OCI-LY7 (cell line): ENCODE data around the gene KCTD19. TPM values are rescaled to one million over a fixed set of nuclear protein-coding genes. Genes with fewer than 3 reads are reported as not detected.

ENCODE experiments used
- BruUV-seq: library from RNA; stranded (reverse); fragments of 400-500 nt; replicated peaks from 2 replicates; lab custom pipeline; 2021; lab: Mats Ljungman, UMichigan
- CTCF ChIA-PET: fragments of 300-600 bp; sonication (Branson Sonifier 250); formaldehyde crosslinking; loops from one replicate; lab custom pipeline; 2022; ENCODE audit warnings: antibody characterized with exemption; ENCODE audit not compliant: unreplicated experiment; lab: Charles Lee
- POLR2A ChIA-PET: fragments of 300-600 bp; sonication (Branson Sonifier 250); formaldehyde crosslinking; loops from one replicate; lab custom pipeline; 2022; ENCODE audit warnings: antibody characterized with exemption; lab: Charles Lee
- DNase-seq: peaks from one replicate; pipeline ENCODE4 v3.0.0-alpha.2; 2015; ENCODE audit warnings: low spot score
- H2AFZ ChIP-seq: fragments of 200-600 bp; sonication (generic), shearing (Covaris generic); 2 replicates; pipeline ENCODE4 v1.6.1; 2014; ENCODE audit warnings: mild to moderate bottlenecking, antibody characterized with exemption, low read length, moderate library complexity
- H3K27ac ChIP-seq: fragments of 200-600 bp; sonication (generic); 2 replicates; pipeline ENCODE4 v1.5.1; 2014; ENCODE audit warnings: mixed run types, low read depth, mild to moderate bottlenecking, moderate library complexity, low read length, inconsistent platforms; ENCODE audit not compliant: poor library complexity, severe bottlenecking
- H3K36me3 ChIP-seq: fragments of 200-600 bp; sonication (generic); 2 replicates; pipeline ENCODE4 v1.6.1; 2014; ENCODE audit warnings: mild to moderate bottlenecking, antibody characterized with exemption, low read length, moderate library complexity, mixed read lengths; ENCODE audit not compliant: insufficient read depth
- H3K4me1 ChIP-seq: fragments of 200-600 bp; sonication (generic); 2 replicates; pipeline ENCODE4 v1.5.1; 2014; ENCODE audit warnings: mild to moderate bottlenecking, low read length; ENCODE audit not compliant: insufficient read depth, poor library complexity, severe bottlenecking
- H3K4me2 ChIP-seq: fragments of 200-600 bp; sonication (generic); 2 replicates; pipeline ENCODE4 v1.6.1; 2014; ENCODE audit warnings: mild to moderate bottlenecking, low read length
- H3K4me3 ChIP-seq: fragments of 200-600 bp; sonication (generic); 2 replicates; pipeline ENCODE4 v1.5.1; 2014; ENCODE audit warnings: mild to moderate bottlenecking, low read depth, low read length; ENCODE audit not compliant: poor library complexity, severe bottlenecking
- H3K79me2 ChIP-seq: fragments of 200-600 bp; sonication (generic); 2 replicates; pipeline ENCODE4 v1.6.1; 2016; ENCODE audit warnings: low read depth, mild to moderate bottlenecking, low read length, moderate library complexity, mixed read lengths; ENCODE audit not compliant: insufficient read depth
- H3K9me2 ChIP-seq: fragments of 200-600 bp; sonication (generic); 2 replicates; pipeline ENCODE4 v1.6.1; 2016; ENCODE audit warnings: mild to moderate bottlenecking, low read length, mixed read lengths; ENCODE audit not compliant: insufficient read depth
- H3K9me3 ChIP-seq: fragments of 200-600 bp; sonication (generic); 2 replicates; pipeline ENCODE4 v1.6.1; 2014; ENCODE audit warnings: mild to moderate bottlenecking, mixed run types, low read length, mixed read lengths
- H4K20me1 ChIP-seq: fragments of 200-600 bp; sonication (generic); 2 replicates; pipeline ENCODE4 v1.6.1; 2014; ENCODE audit warnings: mild to moderate bottlenecking, antibody characterized with exemption, low read length, moderate library complexity, mixed read lengths; ENCODE audit not compliant: insufficient read depth
- CTCF ChIP-seq: fragments of 200-600 bp; sonication (generic); conservative IDR thresholded peaks from 2 replicates; pipeline ENCODE4 v1.5.1; 2014; ENCODE audit warnings: mild to moderate bottlenecking, antibody characterized with exemption, low read length, moderate library complexity, mixed read lengths
- EZH2phosphoT487 ChIP-seq: fragments of 200-600 bp; sonication (generic); IDR thresholded peaks from 2 replicates; pipeline ENCODE4 v1.6.1; 2018; ENCODE audit warnings: low read depth, borderline replicate concordance, mild to moderate bottlenecking, mixed run types, antibody characterized with exemption, low read length, moderate library complexity, mixed read lengths
- intact Hi-C: fragments of 100-400 bp; cut with micrococcal nuclease; formaldehyde crosslinking; loops from one replicate; pipeline ENCODE4 v1.10.0; 2022; ENCODE audit not compliant: unreplicated experiment
- total RNA-seq, 2 experiments: library from RNA; depleted of rRNA in 1 of 2; stranded (reverse); fragments of >200 nt in 1 of 2; shearing (Covaris generic) in 1 of 2; gene quantifications; 2 replicates each; pipeline ENCODE4 v1.2.3, GENCODE V29; 2014 to 2022

KCTD19 gene
- total RNA-seq, 2 experiments from 2014 or later, result 0.17 TPM; not detected in 1

DNA sequence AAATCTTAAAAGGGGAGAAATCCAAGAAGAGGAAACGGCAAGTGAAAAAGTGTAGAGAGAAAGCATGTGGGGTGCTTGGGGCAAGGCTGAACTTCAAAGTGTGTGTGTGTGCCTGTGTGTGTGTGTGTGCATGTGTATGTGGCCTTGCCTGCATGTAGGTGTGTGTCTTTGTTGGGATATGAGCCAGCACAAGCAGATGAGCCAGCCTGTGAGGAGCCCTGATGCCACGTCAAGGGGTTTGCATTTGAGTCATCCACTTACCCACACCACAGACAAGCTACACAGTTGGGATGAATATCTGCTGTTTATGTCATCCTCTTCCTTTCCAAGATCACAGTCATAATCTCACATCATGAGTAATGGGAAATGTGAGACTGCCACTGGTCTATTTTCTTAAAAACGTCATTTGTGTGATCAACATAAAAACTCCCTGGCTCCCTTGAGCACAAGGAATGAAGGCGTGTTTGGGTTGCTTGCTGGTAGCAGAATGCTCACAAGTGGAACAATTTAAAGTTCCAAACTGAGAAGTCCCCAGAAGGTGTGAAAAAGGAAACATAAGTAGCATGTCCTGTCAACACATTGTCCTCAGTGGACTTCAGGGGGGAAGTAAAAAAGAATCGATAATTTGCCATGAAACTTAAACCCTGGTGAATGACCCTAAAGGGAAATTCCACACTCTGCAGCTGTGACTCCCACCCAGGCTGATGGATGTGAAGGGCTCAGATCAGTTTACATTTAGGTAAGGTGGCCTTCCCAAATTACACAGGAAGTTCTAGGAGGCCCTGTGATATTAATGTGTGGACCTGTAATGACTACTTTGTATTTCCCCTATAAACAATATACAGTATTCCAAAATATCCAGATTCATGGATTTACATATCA, 14.7 kb downstream of the KCTD19 start:
- no TSS peak for BruUV-seq
- no peak for DNase-seq
- CTCF ChIA-PET, result no interaction called here

DNA sequence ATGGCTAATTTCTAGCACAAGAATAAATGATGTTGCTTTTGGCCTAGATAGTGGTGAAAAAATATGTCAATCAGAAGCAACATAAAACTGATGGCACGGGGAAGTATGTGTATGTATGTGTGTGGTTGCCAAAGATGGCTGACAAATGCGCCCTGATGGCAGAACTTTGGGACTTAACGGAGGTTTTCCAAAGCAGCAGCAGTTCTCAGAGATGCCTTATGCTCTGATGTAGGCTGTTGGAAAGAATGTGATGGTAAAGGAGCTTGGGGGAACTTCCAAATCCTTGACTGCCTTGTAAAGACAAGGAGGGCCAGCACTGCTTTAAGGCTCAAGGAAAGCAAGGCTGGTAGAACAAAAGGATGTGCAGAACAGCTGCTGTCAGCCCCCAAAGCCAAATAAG, 16.0 kb downstream of the KCTD19 start:
- no TSS peak for BruUV-seq
- no peak for TF ChIP-seq CTCF
- H4K20me1 ChIP-seq, result no peaks in the 10 kb centered on the region
- DNase-seq, result no peak
- intact Hi-C loops, result no loop called here
- POLR2A ChIA-PET, result no interaction called here
- CTCF ChIA-PET, result no interaction called here
- H3K27ac ChIP-seq, result no peak overlapping the region
- no peaks in the 10 kb centered on the region for H3K9me2 ChIP-seq
- no peaks in the 10 kb centered on the region for H3K4me1 ChIP-seq
- no peak overlapping the region for H3K4me3 ChIP-seq
- no peaks in the 10 kb centered on the region for H3K79me2 ChIP-seq
- no peak overlapping the region for H2AFZ ChIP-seq
- H3K36me3 ChIP-seq, result no peaks in the 10 kb centered on the region
- H3K4me2 ChIP-seq, result no peak overlapping the region
- no peaks in the 10 kb centered on the region for H3K9me3 ChIP-seq

More for the DNA sequence above, 14.7 kb downstream of the KCTD19 start:
- H3K9me2 ChIP-seq, result no peaks in the 10 kb centered on the region
- TF ChIP-seq EZH2phosphoT487 (no peak), CTCF (no peak)
- POLR2A ChIA-PET, result no interaction called here
- H3K9me3 ChIP-seq, result no peaks in the 10 kb centered on the region
- no peaks in the 10 kb centered on the region for H3K79me2 ChIP-seq
- intact Hi-C loops, result no loop called here
- no peak overlapping the region for H3K4me2 ChIP-seq
- H3K27ac ChIP-seq, result no peak overlapping the region
- H3K4me3 ChIP-seq, result no peak overlapping the region
- H3K4me1 ChIP-seq, result no peaks in the 10 kb centered on the region
- H2AFZ ChIP-seq, result no peak overlapping the region
- H3K36me3 ChIP-seq, result no peaks in the 10 kb centered on the region
- no peaks in the 10 kb centered on the region for H4K20me1 ChIP-seq
